HS-5 (cell line): Measurements from ENCODE around the gene GSTA5.
"Not testable (repeated sequence)": the region's sequence is repeated elsewhere in the genome, so short reads cannot be mapped to it uniquely, and the experiment has no call there.

Experiments used
- DNase-seq: peaks from one replicate; pipeline ENCODE4 v3.0.0-alpha.2; 2012; ENCODE audit warnings: low read depth

GSTA5 gene

GRCh38 chr6:52840763-52841585 is at the start of gene GSTA5:
TSS of gene GSTA5 (minus strand) at chr6:52840813.
- no peak for DNase-seq

GRCh38 chr6:52890018-52890417 is 49.4 kb upstream of the GSTA5 start:
- DNase-seq = no peak

GRCh38 chr6:52887910-52888524 is 47.4 kb upstream of the GSTA5 start:
- DNase-seq = no peak

GRCh38 chr6:52881996-52882841 is 41.6 kb upstream of the GSTA5 start:
- peak; percentile 30 for DNase-seq

- no peak for DNase-seq
Measured at GRCh38 chr6:52881662-52881995, 41.0 kb upstream of the GSTA5 start.

- no peak for DNase-seq
Measured at GRCh38 chr6:52877786-52878185, 37.2 kb upstream of the GSTA5 start.

- DNase-seq = peak; percentile 75
Measured at GRCh38 chr6:52877168-52877567, 36.6 kb upstream of the GSTA5 start.

- no peak for DNase-seq
Measured at GRCh38 chr6:52876056-52876787, 35.6 kb upstream of the GSTA5 start.

- DNase-seq = no peak
Measured at GRCh38 chr6:52872031-52872430, 31.4 kb upstream of the GSTA5 start.

GRCh38 chr6:52871621-52872020 is 31.0 kb upstream of the GSTA5 start:
- DNase-seq = no peak

GRCh38 chr6:52870335-52871091 is 29.9 kb upstream of the GSTA5 start:
- not testable (repeated sequence) for DNase-seq

- DNase-seq = not testable (repeated sequence)
Measured at GRCh38 chr6:52868899-52869298, 28.3 kb upstream of the GSTA5 start.

GRCh38 chr6:52868240-52868639 is 27.6 kb upstream of the GSTA5 start:
- no peak for DNase-seq

GRCh38 chr6:52861151-52861550 is 20.5 kb upstream of the GSTA5 start:
- not testable (repeated sequence) for DNase-seq

GRCh38 chr6:52858416-52858815 is 17.8 kb upstream of the GSTA5 start:
- DNase-seq = no peak

- DNase-seq = not testable (repeated sequence)
Measured at GRCh38 chr6:52856137-52856536, 15.5 kb upstream of the GSTA5 start.

- no peak for DNase-seq
Measured at GRCh38 chr6:52849137-52849536, 8.5 kb upstream of the GSTA5 start.

GRCh38 chr6:52846002-52846401 is 5.4 kb upstream of the GSTA5 start:
- no peak for DNase-seq

GRCh38 chr6:52843605-52844004 is 3.0 kb upstream of the GSTA5 start:
- no peak for DNase-seq

- peak; percentile 31 for DNase-seq
Measured at GRCh38 chr6:52839124-52840055, 1.2 kb downstream of the GSTA5 start.
